Calu3 (cell line): ENCODE measurements around the gene PPP2R5E. TPM values are rescaled to one million over a fixed set of nuclear protein-coding genes. Genes with fewer than 3 reads are reported as not detected.

ENCODE experiments used
- BruUV-seq: library from RNA; stranded (reverse); fragments of 400-500 nt; replicated peaks from 2 replicates; lab custom pipeline; 2021; lab: Mats Ljungman, UMichigan
- CTCF ChIA-PET: fragments of 300-600 bp; sonication (Branson Sonifier 250); formaldehyde crosslinking; loops from one replicate; lab custom pipeline; 2022; ENCODE audit warnings: antibody characterized with exemption; lab: Charles Lee
- DNase-seq: peaks from one replicate; pipeline ENCODE4 v3.0.0; 2022
- H3K27ac Mint-ChIP-seq: one replicate; pipeline ENCODE4 v1.8.0; 2022; ENCODE audit warnings: mixed read lengths; ENCODE audit not compliant: unreplicated experiment
- H3K27me3 Mint-ChIP-seq: one replicate; pipeline ENCODE4 v1.8.0; 2022; ENCODE audit warnings: mixed read lengths; ENCODE audit not compliant: unreplicated experiment
- H3K36me3 Mint-ChIP-seq: one replicate; pipeline ENCODE4 v1.8.0; 2022; ENCODE audit warnings: mild to moderate bottlenecking, moderate library complexity, mixed read lengths; ENCODE audit not compliant: insufficient read depth, unreplicated experiment
- H3K4me1 Mint-ChIP-seq: one replicate; pipeline ENCODE4 v1.8.0; 2022; ENCODE audit warnings: mild to moderate bottlenecking, low read depth, mixed read lengths; ENCODE audit not compliant: unreplicated experiment
- H3K4me3 Mint-ChIP-seq: one replicate; pipeline ENCODE4 v1.8.0; 2022; ENCODE audit warnings: mild to moderate bottlenecking, low read depth, moderate library complexity, mixed read lengths; ENCODE audit not compliant: unreplicated experiment
- H3K9me3 Mint-ChIP-seq: one replicate; pipeline ENCODE4 v1.8.0; 2022; ENCODE audit warnings: low read depth, mixed read lengths; ENCODE audit not compliant: unreplicated experiment
- CTCF ChIP-seq: fragments of 200-600 bp; IDR thresholded peaks from one replicate; pipeline ENCODE4 v1.8.0; 2022; ENCODE audit warnings: antibody characterized with exemption; ENCODE audit not compliant: unreplicated experiment
- intact Hi-C: fragments of 100-400 bp; cut with micrococcal nuclease; formaldehyde crosslinking; loops from one replicate; pipeline ENCODE4 v1.10.0; 2022; ENCODE audit not compliant: unreplicated experiment
- total RNA-seq: library from RNA; stranded (reverse); gene quantifications from 2 replicates; pipeline ENCODE4 v1.2.3, GENCODE V29; 2022

Gene PPP2R5E
- total RNA-seq, 1 experiment from 2014 or later = 52.5 TPM

GRCh38 chr14:63328787-63329737 lies 214.1 kb downstream of the PPP2R5E start:
- no peak for TF ChIP-seq CTCF
- Mint-ChIP-seq H3K9me3 (no peaks in the 10 kb centered on the region), H3K27me3 (no peaks in the 10 kb centered on the region), H3K4me1 (no peaks in the 10 kb centered on the region), H3K36me3 (no peaks in the 10 kb centered on the region), H3K27ac (no peak overlapping the region), H3K4me3 (no peak overlapping the region)
- CTCF ChIA-PET = no interaction called here
- no peak for DNase-seq
- no TSS peak for BruUV-seq
- intact Hi-C loops = no loop called here

DNA sequence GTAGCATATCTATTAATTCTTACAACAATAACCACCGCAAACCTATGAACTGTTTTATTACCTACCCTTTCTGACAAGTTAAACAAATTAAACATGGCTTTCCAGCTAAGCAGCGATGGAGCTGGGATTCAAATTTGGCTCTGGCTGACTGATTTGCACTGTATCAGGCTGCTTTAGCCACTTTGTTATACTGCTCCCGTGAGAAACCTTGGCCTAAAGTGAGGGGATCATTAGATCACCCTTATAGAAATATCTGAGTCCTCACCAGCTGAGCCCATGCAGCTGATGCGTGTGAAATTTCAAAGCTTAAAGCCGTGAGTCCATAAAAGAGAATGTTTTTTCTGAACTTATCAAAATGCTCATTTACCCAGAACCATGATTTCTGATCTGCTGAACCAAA lies 216.3 kb downstream of the PPP2R5E start:
- TF ChIP-seq CTCF = no peak
- intact Hi-C loops = no loop called here
- H3K9me3 Mint-ChIP-seq = no peaks in the 10 kb centered on the region
- BruUV-seq = no TSS peak
- H3K27ac Mint-ChIP-seq = no peak overlapping the region
- no peaks in the 10 kb centered on the region for H3K36me3 Mint-ChIP-seq
- CTCF ChIA-PET = no interaction called here
- H3K27me3 Mint-ChIP-seq = no peaks in the 10 kb centered on the region
- no peaks in the 10 kb centered on the region for H3K4me1 Mint-ChIP-seq
- no peak overlapping the region for H3K4me3 Mint-ChIP-seq
- no peak for DNase-seq

- DNase-seq = no peak
- TF ChIP-seq CTCF = no peak
- no peaks in the 10 kb centered on the region for H3K4me1 Mint-ChIP-seq
- peaks cover 24% of the 10 kb centered on the region for H3K27me3 Mint-ChIP-seq
- H3K36me3 Mint-ChIP-seq = no peaks in the 10 kb centered on the region
- H3K27ac Mint-ChIP-seq = no peak overlapping the region
- H3K9me3 Mint-ChIP-seq = no peaks in the 10 kb centered on the region
- BruUV-seq = no TSS peak
- intact Hi-C loops = no loop called here
- no peak overlapping the region for H3K4me3 Mint-ChIP-seq
- CTCF ChIA-PET = no interaction called here
Observed at GRCh38 chr14:63322897-63323573, 220.1 kb downstream of the PPP2R5E start.

DNA sequence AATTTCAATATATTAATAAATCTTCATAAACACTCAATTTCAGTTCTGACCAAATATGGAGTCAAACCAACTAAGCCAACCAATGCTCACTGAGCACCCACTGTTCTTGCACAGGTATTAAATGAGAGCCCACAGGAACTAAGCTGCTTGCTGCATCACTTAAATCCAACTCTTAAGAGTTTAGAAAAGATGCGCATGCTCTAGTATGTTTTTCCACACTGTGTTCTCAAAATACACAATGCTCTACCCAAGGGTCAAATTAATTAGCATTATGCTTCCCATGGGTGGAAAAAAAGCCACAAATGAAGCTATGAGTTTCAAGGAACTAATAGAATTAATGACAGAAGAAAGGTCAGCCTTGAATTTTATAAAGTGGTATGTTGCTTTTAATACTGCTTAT lies 220.7 kb downstream of the PPP2R5E start:
- Mint-ChIP-seq H3K36me3 (no peaks in the 10 kb centered on the region), H3K27me3 (peaks cover 30% of the 10 kb centered on the region), H3K4me3 (no peak overlapping the region), H3K4me1 (no peaks in the 10 kb centered on the region), H3K27ac (no peak overlapping the region), H3K9me3 (no peaks in the 10 kb centered on the region)
- no peak for DNase-seq
- no TSS peak for BruUV-seq
- no peak for TF ChIP-seq CTCF
- intact Hi-C loops = no loop called here
- CTCF ChIA-PET = no interaction called here

Other genes with a start within 250 kb of the PPP2R5E start
- gene GPHB5, start 224.4 kb downstream of the PPP2R5E start, total RNA-seq = not detected in 2 replicates
- gene WDR89, start 98.5 kb upstream of the PPP2R5E start, total RNA-seq = 19.7 and 20.8 TPM in 2 replicates
- 26.2 and 27.0 TPM in 2 replicates for gene SGPP1, start 184.7 kb upstream of the PPP2R5E start, total RNA-seq